Endothelial cell of umbilical vein (primary cell): ENCODE data around the gene TM4SF4.
A peak's percentile ranks its signal among the peaks of the same experiment; 100 is the strongest.

Experiments
- CTCF ChIP-seq, 2 donors: IDR thresholded peaks; 1 replicate in 1 of 2; 2 replicates in 1 of 2; pipeline ENCODE4 v1.5.1; 2011; ENCODE audit warnings: low read length in 2 of 2, mild to moderate bottlenecking in 2 of 2, moderate library complexity in 2 of 2, control low read depth in 1 of 2, inconsistent platforms in 1 of 2, low read depth in 1 of 2; ENCODE audit not compliant: insufficient read depth in 1 of 2; ENCODE audit errors: extremely low read depth in 1 of 2
- EZH2 ChIP-seq: IDR thresholded peaks from 2 replicates; pipeline ENCODE4 v1.6.1; 2012; ENCODE audit warnings: borderline replicate concordance, low read depth, mild to moderate bottlenecking, moderate library complexity, low read length, inconsistent platforms; ENCODE audit not compliant: severe bottlenecking
- MAX ChIP-seq: IDR thresholded peaks from 2 replicates; pipeline ENCODE4 v1.6.1; 2011; ENCODE audit not compliant: insufficient read depth, insufficient read length
- MYC ChIP-seq: IDR thresholded peaks from one replicate; pipeline ENCODE4 v1.6.1; 2011; ENCODE audit warnings: mild to moderate bottlenecking, low read depth, low read length
- POLR2A ChIP-seq: IDR thresholded peaks from 2 replicates; pipeline ENCODE4 v1.6.1; 2012; ENCODE audit warnings: low read depth, mild to moderate bottlenecking, control low read depth, low read length
- POLR2AphosphoS5 ChIP-seq: IDR thresholded peaks from 2 replicates; pipeline ENCODE4 v1.6.1; 2012; ENCODE audit warnings: low read depth, mild to moderate bottlenecking, control low read depth, low read length, moderate library complexity; ENCODE audit not compliant: insufficient read depth

- TF ChIP-seq CTCF (IDR thresholded peaks at IDR 0.05; ENCODE audit: extremely low read depth in 1 of 2, insufficient read depth in 1 of 2, low read depth in 1 of 2, low read length in 2 of 2): peak; percentile 66 to 71
- no peak for TF ChIP-seq EZH2
- no peak for TF ChIP-seq POLR2AphosphoS5
- no peak for TF ChIP-seq POLR2A
- TF ChIP-seq MYC: no peak
- TF ChIP-seq MAX: no peak
These were observed 37.7 kb downstream of the TM4SF4 start for GRCh38 chr3:149512073-149512782.
